Erythroblast (primary cell): ENCODE data around the gene CDC14B.

ENCODE experiments used
- GATA1 ChIP-seq: IDR thresholded peaks from 2 replicates; pipeline ENCODE4 v1.6.1; 2011; ENCODE audit warnings: low read depth, mild to moderate bottlenecking, control low read depth, low read length, moderate library complexity
- POLR2A ChIP-seq: IDR thresholded peaks from 2 replicates; pipeline ENCODE4 v1.6.1; 2011; ENCODE audit warnings: mild to moderate bottlenecking, low read length

DNA sequence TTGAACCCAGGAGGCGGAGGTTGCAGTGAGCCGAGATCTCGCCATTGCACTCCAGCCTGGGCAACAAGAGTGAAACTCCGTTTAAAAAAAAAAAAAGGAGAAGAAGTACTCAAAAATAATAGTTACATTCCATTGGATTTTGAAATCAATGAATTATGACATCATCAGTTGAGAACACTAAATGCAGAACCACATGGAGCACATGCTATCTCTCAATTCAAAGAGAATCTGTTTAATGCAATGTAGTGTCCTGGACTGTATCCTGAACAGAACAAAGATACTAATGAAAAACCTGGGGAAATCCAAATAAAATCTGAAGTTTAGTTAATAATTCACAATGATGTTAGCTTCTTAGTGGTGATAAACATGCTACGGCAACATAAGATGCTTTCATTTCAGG lies 20.3 kb downstream of the CDC14B start:
- TF ChIP-seq POLR2A (no peak), GATA1 (no peak)
